Thyroid gland (tissue), 4 donors: ENCODE results near the gene ANP32D.
"Not testable (repeated sequence)": the region's sequence is repeated elsewhere in the genome, so short reads cannot be mapped to it uniquely, and the experiment has no call there.

ENCODE experiments used
- CTCF ChIP-seq, 6 experiments: fragments of 200-600 bp in 3 of 6; fragments of 450-650 bp in 3 of 6; sonication (generic) in 3 of 6; IDR thresholded peaks; one replicate each; pipeline ENCODE4 v1.5.1; 2016 to 2019; ENCODE audit warnings: antibody characterized with exemption in 6 of 6, mild to moderate bottlenecking in 2 of 6, inconsistent platforms in 1 of 6, moderate library complexity in 1 of 6
- POLR2A ChIP-seq, 2 donors: fragments of 450-650 bp; IDR thresholded peaks; one replicate each; pipeline ENCODE4 v1.6.1; 2017; ENCODE audit warnings: antibody characterized with exemption in 2 of 2, mild to moderate bottlenecking in 2 of 2, moderate library complexity in 1 of 2

- TF ChIP-seq POLR2A, CTCF (IDR thresholded peaks at IDR 0.05): not testable (repeated sequence)
These were observed 19.4 kb upstream of the ANP32D start for GRCh38 chr12:48452961-48453360.
